Activated naive CD4-positive, alpha-beta T cell treated with anti-CD3 and anti-CD28 coated beads, Interleukin-2, amount 50 U/mL, for 72 hours (primary cell): ENCODE data around the gene VEPH1. TPM values are rescaled to one million over a fixed set of nuclear protein-coding genes. Genes with fewer than 3 reads are reported as not detected.

ENCODE experiments used
- ATAC-seq, 2 donors: fragments of 150-1000 bp; cut with Tn5 transposase; 2 replicates each; pipeline ENCODE4 v1.10.0; 2021; ENCODE audit warnings: mild to moderate bottlenecking in 2 of 2, moderate library complexity in 2 of 2
- DNase-seq, 2 donors: peaks; one replicate each; pipeline ENCODE4 v3.0.0; 2021 to 2022; ENCODE audit warnings: low spot score in 2 of 2
- H3K27ac Mint-ChIP-seq, 2 donors: one replicate each; pipeline ENCODE4 v1.8.0; 2022; ENCODE audit warnings: mild to moderate bottlenecking in 2 of 2, mixed read lengths in 2 of 2
- H3K36me3 Mint-ChIP-seq, 2 donors: one replicate each; pipeline ENCODE4 v1.8.0; 2022; ENCODE audit warnings: mixed read lengths in 2 of 2
- H3K9me3 Mint-ChIP-seq, 2 donors: one replicate each; pipeline ENCODE4 v1.8.0; 2022; ENCODE audit warnings: mixed read lengths in 2 of 2
- total RNA-seq, 2 donors: library from RNA; stranded (reverse); gene quantifications; one replicate each; pipeline ENCODE4 v1.2.3, GENCODE V29; 2022

VEPH1 gene
- total RNA-seq, 2 donors from 2014 or later, result not detected

DNA sequence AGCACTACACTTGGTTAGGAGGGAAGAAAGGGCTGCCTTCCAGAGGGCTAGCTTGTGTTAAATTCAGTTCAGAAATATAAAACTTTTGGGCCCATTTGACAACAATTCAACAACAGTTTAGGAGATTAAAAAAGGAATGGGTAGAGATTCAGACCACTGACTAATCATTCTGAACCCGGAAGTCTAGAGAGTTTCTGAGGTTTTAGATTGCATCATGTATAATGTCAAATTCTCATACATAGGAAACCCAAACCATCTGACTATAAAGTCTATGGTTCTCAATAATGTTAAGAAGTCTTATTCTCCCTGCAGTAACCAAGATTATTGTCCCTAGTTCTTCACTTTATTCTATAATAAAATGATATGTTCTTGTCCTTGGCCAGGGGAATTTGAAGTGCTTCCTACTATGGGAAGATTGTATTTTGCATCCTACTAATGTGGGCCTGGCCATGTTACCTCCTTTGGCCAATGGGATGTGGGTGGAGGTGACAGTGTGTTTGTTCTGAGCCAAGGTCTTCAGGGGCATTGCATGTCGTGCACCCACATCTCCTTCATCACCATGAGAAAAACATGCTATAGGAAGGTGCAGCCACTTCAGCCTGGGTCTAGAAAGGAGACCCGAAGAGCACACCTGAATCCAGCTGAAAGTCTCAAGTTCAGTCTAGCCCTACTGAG lies 276.9 kb downstream of the VEPH1 start:
- Mint-ChIP-seq H3K27ac (peak overlapping the region in 1 of 2 donors; percentile 24), H3K9me3 (no peaks in the 10 kb centered on the region), H3K36me3 (no peaks in the 10 kb centered on the region)
- DNase-seq, result no peak
- peak; percentile 68 to 73 for ATAC-seq

DNA sequence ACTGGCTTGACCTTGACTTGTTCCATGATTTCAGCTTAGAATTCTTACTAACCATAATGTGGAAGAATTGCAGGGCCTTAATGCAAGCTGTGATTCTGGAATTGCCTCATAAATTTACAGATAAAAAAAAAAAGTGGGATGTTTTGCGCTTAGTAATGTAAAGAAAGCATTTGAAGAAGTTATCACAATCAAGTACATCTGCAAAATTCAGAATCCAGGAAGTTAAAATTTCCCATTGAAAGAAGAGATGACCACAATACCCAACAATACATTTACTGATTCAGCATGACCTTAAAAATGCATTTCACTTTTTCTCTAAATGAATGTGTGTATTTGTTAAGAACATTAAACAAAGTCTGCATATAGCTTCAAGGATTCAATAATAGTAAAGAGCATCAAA lies 278.2 kb downstream of the VEPH1 start:
- no peaks in the 10 kb centered on the region for H3K9me3 Mint-ChIP-seq
- H3K36me3 Mint-ChIP-seq, result no peaks in the 10 kb centered on the region
- no peak for ATAC-seq
- H3K27ac Mint-ChIP-seq, result no peak overlapping the region
- no peak for DNase-seq

- no peak overlapping the region for H3K27ac Mint-ChIP-seq
- H3K9me3 Mint-ChIP-seq, result no peaks in the 10 kb centered on the region
- no peak for ATAC-seq
- H3K36me3 Mint-ChIP-seq, result no peaks in the 10 kb centered on the region
- DNase-seq, result no peak
These were observed 282.3 kb downstream of the VEPH1 start for GRCh38 chr3:157220883-157221282.

- ATAC-seq (no peak), DNase-seq (no peak)
- Mint-ChIP-seq H3K9me3 (no peaks in the 10 kb centered on the region), H3K36me3 (no peaks in the 10 kb centered on the region), H3K27ac (no peak overlapping the region)
These were observed 283.0 kb downstream of the VEPH1 start for GRCh38 chr3:157220211-157220610.

DNA sequence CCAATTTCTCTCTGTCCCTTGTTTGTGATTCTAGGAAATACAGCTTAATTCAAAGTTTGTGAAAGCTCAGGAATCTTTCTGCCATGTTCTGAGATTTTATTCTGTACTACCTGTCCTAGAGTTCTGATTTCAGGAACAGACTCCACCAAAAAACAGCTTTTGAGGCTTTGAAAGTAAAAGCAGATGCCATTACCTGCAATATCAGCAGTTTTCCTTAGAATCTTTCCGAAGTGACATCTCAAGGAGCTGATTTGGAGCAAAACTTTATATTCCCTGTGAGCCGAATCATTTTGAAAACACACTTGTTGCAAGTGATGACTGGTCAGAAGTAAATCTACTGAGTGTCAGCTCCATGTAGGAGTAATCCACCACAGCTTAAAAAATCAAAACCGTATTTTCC lies 284.0 kb downstream of the VEPH1 start:
- no peak for ATAC-seq
- DNase-seq, result no peak
- Mint-ChIP-seq H3K36me3 (no peaks in the 10 kb centered on the region), H3K27ac (no peak overlapping the region), H3K9me3 (no peaks in the 10 kb centered on the region)

Other genes with a start within 250 kb of the VEPH1 start
- under 1 TPM in 1 of 2 donors, not detected in 1; 0.70 TPM for gene PTX3, start 66.6 kb downstream of the VEPH1 start, total RNA-seq